ENCODE results near the gene ASPN.

Gene ASPN

DNA sequence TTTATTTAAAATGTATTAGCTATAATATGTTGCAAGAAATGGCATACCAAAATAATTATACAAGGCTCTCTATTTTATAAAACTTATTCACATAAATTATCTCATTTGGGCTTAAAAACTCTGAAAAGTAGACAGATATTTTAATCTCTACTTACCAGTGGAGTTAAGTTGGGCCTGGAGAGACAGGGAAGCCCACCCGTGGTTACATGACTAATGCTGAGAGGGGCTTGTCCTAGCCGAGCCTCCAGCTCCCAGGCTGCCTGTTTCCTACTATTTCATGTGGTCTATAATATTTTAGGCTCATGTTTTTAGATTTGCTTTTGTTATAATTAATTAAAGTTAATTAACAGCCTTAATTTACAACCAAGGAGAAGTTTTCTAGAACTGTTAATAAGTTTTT is 20.9 kb upstream of the ASPN start:
- no peak for DNase-seq

DNA sequence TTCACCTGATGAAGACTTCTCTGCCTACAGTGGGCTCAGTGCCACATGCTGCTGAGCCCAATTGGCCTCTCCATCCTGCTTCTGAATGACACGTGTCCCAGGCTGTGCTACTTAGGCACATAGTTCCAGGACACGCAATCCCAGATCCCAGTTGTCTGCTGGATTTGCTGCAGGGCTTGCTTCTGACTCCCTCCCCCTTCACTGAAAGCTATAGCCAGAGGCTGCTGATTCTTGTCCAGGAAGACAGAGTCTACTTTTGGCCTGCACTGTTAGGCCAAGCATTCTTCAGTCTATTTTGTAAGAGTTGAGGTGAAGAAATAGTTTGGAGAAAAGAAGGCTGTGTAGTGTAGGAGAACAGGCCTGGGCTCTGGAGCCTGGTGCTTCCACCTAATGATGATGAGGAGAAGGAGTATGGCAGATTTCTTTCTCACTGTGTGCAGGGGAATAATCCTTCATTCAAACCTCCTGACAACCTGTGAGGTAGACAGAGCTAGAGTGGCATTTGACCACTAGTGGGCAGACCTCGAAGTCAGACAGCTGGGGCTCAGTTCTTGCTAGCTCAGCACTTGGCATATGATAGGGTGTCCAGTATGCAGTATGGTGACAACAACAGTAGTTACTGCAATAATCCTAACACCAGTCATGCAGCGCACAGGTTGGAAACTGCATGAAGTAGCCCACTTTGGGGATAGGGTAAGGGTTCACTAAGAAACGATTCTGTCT is 19.5 kb upstream of the ASPN start:
- DNase-seq: no peak

DNA sequence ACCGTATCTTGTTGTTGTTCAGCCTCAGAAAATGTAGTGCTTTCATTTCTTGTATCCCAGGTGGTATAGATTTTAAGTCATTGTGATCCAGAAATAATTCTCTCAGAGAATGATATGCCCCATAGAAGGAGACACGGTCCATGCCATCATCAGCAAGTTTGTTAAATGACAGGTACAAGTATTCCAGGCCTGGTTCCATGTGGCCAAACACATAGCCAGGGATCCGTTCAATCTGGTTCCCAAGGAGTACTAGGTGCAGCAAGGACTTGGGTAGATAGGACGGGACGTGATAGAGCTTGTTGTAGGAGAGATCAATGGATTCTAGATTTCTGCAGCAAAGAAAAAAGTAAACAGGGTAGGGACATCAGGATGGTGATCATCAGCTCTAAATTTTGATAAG is 18.4 kb upstream of the ASPN start:
- no peak for DNase-seq

DNA sequence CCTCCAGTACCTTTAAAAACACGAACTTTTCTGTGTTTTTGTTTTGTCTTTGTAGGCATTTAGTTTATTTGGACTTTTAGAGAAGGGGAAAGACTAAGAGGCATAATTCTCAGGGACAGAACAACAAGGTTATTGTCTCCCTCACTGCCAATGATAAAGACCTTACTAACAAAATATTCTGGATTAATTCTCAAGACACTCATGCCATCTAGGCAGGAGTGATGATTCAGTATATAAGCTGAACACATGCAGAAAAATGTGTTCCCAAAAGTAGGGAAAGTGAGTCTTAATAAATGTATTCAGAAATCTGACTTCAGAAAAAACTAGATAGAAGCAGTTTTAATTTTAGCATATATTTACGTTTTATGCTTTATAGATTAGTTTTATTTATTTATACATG is 17.4 kb upstream of the ASPN start:
- DNase-seq: no peak

DNA sequence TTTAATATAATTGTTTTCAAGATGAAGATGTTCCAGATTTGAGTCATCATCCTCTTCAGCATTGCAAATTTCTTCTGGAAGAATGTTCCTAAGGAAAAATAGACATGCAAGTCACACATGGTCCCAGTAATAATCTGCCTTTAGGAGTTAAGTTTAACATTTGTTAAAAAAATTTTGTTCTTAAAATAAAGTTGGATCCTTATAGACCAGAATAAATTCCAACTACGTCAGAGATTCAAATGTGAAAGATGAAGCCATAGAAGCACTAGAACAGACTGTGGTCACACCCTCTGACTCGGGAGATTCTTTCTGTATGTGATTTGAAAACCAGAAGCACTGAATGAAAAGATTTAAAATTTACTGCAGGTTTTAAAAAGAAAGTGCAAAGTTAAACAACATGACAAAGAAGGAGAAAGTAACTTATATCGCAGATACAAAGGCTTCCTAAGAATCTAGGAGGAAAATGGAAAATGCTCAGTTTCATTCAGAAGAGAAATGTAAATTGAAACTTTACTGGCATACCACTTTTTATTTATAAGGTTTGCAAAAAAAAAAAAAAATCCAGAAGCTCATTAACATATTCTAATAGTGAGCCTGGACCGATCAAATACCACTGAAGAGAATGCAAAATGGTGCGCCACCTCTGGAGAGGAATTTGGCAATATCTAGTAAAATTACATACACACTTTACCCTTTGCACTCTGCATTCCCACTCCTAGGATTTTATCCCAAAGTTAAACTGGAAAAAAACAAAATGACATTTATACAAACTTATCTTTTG is 14.3 kb upstream of the ASPN start:
- DNase-seq: no peak

DNA sequence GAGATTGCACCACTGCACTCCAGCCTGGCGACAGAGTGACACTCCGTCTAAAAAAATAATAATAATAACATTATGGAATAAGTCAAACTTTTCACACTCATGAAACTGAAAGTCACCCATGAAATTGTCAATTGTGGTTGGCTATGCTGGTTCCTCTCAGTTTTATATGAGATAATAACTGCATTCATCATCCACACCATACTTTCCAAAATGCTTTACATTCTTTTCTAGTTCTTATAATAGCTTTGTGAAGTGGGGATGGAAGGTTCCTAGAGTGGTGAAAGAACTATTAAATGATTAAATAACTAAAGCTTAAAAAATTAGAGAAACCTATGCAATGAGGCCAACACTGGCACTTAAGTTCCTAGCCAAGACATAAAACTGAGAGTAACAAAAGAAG is 12.6 kb upstream of the ASPN start:
- no peak for DNase-seq

DNA sequence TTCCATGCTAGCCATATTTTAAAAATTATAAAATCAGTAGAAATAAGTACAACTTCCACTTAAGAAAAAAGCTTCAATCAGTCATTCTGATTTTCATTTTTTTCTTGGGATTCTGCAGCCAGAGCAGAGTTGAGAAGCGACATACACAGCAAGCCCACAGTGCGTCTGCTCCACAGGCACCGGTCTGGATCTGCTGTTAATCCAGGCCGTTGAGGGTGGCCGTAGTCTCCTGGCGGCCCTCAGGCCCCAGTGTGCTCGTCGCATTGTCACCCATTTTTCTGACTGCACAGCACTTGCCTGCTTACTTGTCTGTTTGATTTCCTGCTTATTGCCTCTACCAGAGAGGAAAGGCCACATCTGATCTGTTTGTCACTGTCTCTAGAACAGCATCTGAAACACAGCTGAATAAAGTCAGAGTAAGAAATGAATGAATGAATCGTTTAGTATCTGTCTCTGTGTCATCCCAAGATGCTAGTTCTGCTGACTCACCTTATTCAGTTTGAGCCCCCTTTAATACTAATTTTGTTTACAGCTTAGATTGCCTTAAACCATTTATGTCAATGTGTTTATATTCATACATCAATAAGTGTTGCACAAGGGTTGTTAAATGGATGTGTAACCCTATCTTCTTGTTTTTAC is 11.6 kb upstream of the ASPN start:
- DNase-seq: no peak

DNA sequence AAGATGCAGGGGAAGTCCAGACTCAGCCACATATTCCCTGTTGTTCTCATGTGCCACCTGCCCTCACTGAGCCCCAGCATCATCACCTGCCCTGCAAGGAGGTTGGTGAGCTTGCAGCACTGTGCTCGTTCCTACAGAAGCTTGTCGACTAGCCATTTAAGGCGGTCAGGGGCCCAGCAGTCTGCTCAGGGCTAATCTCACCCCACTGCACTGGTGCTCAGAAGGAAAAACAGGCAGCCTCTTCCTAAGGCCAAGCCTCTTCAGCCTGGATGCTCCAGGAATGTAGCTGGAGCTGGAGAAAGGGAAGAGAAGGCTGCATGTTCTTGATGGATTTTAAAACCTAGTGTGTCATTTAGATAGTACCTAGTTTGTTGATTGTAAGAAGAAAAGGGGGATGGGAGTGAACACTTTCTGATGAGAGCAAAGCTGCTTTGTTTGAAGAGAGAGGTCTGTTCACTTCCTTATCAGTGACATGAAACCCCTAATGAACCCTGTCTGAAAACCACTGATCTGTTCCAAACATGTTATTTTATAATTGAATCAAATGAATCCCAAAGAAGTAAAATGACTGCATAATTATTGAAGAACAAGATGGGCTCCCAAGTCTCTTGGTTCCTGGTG is 10.6 kb upstream of the ASPN start:
- no peak for DNase-seq

DNA sequence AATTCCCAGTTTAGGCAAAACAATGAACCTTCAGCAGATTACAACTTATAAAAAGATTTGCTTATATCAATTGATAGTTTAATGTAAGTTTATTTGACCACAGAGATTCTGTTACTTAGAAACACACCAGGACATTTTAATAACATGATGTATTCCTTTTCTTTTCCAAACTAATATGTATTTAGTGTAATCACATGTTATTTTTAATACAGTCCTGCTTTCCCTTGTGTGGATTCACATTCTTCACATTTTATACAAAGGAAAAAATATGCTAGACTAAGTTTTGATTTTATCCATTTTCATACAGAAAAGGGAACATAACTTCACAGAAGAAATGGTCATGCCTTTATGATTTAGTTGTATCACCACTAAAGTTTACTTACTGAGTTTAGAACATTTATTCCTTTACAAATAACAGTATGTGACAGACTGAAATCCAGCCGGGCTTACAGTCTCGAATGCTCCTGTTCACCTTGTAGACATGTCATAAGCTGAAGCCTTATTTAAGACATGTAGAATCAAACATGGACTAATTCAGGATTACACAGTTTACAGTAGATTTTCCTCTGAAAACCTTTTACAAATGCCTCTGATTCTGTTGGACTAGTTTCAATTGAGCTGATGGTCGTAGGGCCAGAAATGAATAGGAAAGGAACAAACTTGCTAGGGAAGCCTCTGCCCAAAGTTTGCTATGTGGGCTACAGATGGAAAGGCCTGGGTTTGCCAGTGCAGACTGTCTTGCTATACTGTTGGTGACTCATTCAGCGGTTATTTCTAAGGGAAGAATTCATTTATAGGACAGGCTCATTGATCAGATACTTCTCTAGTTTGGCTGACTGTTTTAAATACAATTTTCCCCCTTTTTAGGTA is 6.6 kb upstream of the ASPN start:
- DNase-seq: no peak

DNA sequence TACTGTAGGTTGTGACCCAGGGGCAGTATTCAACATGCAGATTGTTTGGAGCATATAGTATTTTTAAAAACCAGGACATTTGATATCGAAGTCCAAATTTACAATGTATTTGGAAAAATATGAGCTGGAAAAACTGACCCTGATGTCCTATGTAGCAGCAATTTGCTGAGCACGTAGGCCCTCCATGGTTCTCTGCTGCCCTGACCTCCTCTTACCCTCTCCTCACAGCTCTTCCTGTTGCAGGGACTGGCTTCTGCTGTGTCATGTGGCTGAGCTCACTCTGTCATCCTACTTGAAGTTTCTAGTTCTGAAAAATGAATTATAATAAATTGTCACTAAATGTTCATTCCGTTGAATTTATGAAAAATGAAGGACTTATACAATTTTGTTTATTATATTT is 4.1 kb upstream of the ASPN start:
- DNase-seq: no peak

DNA sequence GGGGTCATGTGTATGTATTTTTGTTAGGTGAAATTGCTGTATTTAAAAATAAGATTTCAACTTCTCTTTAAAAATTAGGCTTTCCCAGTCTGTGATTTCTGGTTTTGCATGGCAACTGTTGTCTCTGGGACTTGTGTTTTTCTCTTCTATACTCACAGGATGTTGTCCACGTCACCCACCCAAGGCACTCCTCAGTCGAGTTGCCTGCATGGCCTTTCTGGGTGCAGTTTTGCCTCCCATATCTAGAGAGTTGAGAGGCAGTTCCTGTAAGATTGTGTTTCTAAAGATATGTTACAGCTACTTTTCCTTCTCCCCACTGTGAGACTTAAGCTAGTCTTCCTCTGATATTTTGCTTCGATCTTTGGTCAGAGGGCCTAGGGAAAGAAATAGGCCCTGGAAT is 2.3 kb upstream of the ASPN start:
- DNase-seq: no peak

DNA sequence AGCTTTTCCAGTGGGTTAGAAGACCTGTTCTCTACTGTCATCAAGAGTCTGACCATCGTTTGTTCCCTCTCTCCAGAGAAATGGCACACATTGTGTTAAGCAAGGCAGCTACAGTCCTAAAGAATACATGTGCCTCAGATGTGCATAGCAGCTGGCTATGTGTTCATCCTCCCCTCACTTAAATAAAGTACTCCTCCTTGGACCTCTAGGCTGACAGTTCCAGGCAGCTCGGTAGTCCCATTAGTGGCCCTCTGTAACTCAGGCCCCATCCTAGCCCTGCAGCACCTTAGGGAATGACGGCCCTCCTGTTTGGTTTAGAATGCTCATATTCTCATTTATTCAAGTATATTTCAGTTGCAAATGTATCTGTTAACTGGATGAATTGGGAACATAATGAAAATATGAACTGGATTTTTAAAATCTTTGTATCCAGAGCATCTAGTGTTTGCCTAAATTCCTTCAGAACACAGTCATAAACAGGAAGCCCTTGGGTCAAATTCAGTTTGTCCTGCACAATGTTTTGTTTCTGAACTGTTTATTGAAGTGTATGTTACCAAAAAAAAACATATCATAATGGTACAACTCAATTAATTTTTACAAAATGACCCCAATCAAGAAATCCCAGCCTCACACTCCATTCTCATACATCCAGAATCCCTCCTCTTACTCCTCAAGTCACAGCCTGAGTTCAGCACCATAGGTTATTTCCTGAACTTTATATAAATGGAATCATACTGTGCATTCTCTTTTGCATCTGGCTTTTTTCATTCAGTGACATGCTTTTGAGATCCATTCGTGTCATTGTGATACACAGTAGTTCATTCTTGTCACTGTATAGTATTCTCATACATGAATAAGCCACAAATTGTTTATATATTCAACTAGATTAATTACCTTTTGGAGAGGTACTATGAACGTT is 1.6 kb upstream of the ASPN start:
- DNase-seq: no peak

DNA sequence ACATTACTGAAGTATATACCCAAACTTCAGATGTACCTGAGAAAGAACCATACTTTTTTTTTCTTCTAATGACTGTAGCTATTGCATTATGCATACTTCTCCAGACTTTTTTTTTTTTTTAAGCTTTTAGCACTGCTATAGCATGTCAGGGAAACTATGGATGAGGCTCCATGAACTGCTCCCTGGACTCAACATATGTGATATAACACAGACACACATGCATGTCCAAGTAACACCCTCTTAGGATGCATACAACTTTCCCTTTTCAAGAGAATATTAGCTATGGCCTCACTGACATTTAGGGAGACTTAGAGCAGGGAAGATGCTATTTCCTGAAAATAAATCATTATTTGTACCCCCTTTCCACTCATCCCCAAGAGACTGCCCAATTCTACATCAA is 499 bp upstream of the ASPN start:
- DNase-seq: no peak

DNA sequence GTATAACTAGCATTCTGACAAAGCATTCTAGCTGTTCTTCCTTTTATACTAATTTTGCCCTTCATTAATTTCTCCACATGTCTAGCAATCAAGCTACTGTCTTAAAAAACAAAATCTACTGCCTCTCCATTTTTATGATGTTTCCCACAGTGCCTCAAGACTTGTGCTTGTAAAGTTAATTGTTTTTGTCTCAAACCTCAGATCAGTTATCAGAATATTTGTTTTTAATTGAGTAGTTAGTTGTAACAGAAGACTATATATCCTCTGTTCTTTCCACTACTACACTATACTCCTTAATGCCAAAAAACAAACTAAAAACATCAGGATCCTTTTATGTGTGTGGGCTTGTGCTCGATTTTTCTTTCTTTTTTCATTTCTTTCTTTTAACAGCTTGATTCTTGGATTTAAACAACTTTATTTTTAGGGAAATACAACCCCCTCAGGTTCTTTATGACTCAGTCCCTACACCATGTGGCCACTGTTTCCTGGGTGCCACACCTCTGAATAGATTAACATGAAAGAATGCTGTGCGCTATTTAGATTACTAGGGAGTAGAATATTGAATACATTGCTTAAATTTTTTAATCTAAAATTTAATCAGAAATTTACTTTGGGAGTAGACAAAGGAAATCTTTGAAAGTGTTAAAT is 1.2 kb downstream of the ASPN start:
- DNase-seq: no peak

DNA sequence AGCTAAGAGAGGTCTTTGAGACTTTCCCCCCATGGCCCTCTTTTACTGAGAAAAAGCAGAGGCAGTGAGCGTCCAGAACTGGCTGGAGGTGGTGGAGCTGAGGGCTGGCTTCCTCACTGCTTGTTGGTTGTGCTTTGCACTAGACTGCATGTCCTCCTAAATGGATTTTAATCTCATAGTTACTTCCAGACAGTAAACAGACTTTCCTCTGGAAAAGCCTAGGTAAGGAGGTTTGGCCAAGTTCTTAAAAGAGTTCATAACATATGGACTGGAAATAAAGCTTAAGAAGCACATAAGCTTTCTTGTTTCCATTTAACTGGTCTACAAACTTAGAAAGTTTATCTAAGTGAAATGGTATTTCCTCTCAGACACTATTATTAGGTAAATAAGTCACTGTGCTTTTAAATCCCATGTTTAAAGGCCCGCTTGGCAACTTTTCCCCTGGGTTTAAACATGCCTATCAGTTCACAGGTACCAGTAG is 2.0 kb downstream of the ASPN start:
- DNase-seq: no peak

DNA sequence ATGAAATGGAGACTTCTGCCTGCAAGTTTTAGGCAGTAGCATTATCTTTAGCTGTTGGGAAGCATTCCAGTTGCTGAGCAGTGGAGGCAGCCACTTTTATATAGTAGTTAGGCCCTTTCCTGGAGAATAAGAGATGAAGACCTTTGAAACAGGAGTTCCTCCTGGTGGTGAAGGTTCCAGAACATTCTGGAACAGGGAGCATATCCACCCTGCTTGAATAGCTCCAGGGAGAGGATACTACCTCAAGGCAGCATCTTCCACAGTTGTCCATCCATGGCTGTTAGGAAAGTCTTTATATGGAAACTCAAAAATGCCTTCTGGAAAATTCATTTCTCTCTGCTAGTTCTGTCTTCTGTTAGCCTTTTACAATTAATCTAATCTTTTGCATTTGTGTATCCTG is 3.0 kb downstream of the ASPN start:
- no peak for DNase-seq

DNA sequence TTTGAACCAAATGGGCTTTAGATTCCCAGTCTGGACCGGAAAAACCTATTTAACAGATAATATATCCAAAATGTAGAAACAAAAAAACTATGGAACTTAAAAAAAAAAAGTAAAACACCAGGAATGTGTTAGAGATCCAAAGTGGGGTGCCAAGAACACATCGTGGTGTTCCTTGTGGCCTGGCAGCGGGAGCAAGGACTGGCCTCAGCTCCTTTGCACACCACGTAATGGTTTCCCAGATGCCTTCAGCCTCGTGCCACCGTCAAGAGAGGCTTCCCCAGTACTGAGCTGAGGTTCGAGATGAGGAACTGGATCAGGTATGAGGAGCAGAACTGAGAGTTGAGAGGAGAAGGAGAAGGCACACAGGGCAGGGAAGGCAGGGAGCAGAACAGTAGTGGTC is 3.5 kb downstream of the ASPN start:
- DNase-seq: no peak

DNA sequence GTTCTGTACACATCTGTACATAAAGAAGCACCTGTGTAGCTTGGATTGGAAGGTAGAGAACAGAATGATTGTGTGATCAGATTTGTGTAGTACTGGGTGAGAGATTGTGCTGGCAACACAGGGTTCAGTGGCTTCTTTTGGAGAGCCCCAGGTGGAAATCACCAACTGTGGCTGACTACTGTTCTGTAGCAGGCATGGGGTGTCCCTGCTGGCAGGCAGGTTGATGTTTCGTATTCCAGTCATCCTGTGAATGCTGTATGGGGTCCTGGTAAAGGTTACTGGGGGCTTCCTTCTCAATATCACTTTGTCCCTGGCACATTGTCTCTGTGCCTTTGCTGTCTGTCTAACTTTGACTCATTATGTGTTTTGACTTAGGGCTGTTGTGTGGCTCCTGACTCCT is 5.3 kb downstream of the ASPN start:
- DNase-seq: no peak

DNA sequence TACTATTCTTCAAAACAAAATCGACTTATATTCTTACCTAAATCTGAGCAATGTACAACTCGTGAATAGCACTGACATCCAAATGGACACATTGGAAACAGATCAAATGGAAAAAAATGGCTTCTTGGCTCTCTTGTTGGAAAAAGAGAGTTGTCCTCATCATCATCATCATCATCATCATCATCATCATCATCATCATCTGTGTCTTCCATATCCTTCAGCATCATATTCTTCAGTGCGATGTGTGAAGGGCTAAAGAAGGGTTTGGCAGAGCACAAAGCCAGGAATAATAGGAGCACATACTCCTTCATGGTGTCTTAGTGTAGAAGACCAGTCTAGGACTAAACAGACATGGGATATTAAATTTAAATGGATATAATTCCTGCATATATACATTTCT is 7.7 kb downstream of the ASPN start:
- DNase-seq: no peak

DNA sequence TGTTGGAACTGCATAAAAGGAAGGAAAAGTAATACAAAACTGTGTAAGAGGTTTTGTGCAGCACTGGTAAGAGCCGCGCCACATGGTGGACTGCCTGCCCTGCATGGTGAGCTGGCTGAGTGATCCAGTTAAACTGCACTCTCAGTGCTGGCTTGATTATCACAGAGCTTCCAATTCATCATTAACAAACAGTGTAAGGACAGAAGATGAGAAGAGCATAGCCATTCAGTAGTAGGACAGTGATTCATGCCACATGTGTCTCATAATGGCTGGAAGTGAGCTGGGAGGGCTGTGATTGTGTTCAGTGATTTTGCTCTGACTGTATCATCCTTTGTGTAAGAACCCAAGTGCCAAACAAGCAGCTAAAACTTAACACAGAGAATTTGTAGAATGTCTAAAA is 14.1 kb downstream of the ASPN start:
- no peak for DNase-seq

DNA sequence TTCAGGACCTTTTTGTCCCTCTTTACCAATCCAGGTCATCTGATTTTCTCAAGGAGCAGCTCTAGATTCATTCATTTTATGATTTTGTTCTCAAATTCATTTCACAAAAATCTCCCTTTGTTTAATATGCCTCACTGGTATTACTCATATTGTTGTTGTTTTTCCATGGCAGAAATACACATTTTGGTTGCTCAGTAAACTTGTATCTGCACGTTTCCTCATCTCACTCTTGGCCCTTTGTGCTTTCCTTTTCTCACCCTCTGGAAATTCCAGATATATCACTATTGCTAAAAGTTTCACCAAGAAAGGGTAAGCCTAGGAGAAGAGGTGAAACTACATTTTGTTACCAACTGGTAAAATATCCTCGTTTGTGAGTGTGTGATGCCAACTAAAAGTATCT is 14.8 kb downstream of the ASPN start:
- DNase-seq: no peak
